ENCODE results near the gene ATG9B.

The ATG9B gene

DNA sequence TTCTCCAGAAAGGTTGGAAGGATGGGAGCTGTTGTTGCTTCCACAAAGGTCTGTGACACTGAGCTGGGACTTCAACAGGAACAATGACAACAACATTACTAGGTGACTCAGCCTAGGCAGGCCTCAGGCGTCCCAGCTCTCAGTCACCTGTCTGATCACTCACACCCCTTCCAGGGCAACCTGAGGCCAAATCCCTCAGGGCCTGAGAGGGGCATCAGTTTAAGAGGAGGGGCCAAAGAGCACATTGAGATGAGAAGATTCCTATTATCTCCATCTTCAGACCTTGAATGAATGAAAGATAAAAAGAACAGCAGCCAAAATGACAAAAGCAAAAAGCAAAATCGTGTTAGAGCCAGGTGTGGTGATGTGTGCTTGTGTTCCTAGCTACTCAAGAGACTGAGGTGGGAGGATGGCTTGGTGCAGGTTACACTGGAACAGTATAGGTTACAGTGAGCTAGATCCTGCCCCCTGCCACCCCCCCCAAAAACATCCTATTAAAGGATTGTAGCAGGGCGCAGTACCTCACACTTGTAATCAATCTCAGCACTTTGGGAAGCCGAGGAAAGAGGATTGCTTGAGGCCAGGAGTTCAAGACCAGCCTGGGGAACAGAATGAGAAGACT lies at the start of gene ATG9B:
Gene ATG9B (minus strand): TSS at position 60 of the 622 bp plus-strand sequence. CDS start 71 bp downstream, outside the sequence.
- no peak for DNase-seq (ENCODE audit: low spot score)

DNA sequence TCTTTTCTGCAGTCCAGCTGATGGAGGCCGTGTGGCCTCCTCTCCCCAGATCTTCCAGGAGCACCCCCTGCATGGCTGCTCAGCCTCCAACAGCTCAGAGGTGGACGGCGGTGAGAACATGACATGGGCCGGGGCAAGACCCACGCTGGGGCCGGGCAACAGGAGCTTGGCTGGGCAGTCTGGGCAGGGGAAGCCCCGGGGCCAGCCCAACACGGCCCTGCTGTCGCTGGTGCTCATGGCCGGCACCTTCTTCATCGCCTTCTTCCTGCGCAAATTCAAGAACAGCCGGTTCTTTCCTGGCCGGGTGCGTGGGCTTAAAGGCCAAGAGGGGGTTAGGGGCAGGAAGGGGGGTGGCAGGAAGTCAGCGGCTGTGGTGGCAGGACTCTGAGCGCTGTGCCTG lies 49.7 kb upstream of the ATG9B start:
- DNase-seq (ENCODE audit: low spot score) = no peak

DNA sequence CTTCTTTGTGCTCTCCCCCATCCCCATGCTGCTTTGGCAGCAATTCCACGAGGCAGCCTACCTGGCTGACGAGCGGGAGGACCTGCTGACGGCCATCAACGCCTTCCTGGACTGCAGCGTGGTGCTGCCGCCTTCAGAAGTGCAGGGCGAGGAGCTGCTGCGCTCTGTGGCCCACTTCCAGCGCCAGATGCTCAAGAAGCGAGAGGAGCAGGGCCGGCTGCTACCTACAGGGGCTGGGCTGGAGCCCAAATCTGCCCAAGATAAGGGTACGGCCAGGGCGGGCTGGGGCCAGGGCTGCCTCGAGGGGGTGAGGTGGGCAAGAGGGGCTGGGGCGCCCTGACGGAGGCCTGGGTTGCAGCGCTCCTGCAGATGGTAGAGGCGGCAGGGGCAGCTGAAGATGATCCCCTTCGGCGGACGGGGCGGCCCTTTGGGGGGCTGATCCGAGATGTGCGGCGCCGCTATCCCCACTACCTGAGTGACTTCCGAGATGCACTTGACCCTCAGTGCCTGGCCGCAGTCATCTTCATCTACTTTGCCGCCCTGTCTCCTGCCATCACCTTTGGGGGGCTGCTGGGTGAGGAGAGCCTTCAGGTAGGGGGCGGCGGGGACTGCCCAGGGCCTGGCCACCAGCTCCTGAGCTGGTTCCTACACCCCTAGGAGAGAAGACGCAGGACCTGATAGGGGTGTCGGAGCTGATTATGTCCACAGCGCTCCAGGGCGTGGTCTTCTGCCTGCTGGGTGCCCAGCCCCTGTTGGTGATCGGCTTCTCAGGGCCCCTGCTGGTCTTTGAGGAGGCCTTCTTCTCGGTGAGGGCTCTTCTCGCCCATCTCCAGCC lies 47.0 kb upstream of the ATG9B start:
- DNase-seq (ENCODE audit: low spot score) = no peak

DNA sequence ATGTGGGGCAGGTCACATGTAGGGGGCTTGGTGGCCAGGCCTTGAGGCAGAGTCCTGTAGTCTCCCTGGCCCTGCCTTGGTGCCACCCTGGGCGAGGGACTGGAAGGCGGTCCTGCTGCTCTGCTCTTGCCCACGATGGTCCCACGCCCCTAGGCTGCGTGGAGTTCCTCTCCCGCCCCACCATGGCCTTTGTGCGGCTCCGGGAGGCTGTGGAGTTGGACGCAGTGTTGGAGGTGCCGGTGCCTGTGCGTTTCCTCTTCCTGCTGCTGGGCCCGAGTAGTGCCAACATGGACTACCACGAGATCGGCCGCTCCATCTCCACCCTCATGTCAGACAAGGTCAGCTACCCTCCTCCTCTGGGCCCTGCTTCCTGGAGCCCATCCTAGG lies 46.3 kb upstream of the ATG9B start:
- DNase-seq (ENCODE audit: low spot score) = no peak

DNA sequence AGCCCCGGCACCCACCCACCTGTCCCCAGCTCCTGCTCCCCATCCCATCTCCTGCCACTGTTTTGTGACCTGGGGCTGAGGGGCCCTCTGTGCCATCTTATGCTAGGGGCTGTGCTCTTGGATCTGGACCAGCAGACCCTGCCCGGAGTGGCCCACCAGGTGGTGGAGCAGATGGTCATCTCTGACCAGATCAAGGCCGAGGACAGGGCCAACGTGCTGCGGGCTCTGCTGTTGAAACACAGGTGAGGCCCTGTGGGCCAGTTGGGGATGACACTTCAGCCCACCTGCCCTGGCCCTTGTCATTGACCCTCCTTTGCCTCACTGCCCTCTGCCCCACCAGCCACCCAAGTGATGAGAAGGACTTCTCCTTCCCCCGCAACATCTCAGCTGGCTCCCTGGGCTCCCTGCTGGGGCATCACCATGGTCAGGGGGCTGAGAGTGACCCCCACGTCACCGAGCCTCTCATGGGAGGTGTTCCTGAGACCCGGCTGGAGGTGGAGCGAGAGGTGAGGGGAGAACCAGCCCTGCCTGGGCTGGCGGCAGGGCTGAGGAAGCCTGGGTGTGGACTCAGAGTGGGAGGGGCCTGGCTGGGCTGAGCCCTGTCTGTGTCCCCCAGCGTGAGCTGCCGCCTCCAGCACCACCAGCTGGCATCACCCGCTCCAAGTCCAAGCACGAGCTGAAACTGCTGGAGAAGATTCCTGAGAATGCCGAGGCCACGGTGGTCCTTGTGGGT lies 45.7 kb upstream of the ATG9B start:
- DNase-seq (ENCODE audit: low spot score) = no peak

DNA sequence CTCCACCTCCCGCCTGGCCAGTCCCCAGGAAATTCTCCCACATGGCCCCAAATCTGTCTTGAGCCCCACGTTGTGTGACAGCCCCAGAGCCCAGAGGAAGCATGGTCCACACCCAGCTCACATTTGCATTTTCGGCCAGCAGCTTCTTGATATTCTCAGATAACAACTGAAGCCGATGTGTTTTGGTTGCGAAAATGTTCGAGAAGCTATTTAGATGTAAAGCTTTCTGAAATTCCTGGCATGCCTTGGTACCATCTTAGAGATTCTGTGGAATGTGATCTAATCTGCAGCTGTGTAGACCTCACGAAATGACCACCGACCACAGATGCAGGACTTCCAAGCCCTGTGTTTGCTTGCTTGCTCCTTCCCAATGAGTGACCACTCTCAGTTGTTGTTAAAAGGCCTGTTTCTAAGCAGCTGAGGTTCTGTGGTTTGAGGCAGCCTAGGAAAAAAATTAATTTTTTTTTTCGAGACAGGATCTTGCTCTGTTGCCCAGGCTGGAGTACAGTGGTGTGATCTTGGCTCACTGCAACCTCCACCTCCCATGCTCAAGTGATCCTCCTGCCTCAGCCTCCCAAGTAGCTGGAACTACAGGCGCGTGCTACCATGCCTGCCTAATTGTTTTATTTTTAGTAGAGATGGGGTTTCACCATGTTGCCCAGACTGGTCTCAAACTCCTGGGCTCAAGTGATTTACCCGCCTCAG lies 43.9 kb upstream of the ATG9B start:
- DNase-seq (ENCODE audit: low spot score) = no peak

DNA sequence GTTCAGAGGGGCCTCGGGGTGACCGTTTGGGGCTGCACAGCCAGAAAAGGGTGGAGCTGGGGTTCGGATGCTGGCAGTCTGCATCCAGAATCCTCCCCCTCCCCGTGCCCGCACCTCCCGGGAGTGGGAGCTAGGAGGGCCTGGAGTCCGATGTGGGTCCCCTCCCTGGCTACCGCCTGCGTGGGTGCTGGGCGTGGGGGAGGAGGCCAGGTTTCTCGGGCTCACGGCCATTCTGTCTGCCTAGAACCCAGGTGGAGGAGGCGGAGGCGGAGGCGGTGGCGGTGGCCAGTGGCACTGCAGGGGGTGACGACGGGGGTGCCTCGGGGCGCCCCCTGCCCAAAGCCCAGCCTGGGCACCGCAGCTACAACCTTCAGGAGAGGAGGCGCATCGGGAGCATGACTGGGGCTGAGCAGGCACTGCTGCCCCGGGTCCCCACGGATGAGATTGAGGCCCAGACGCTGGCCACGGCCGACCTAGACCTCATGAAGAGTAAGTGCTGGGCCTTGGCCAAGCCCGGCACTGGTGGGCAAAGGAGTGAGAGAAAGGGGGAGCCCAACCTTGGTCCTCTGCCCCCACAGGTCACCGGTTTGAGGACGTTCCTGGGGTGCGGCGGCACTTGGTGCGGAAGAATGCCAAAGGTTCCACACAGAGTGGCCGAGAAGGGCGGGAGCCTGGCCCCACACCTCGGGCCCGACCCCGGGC lies 42.1 kb upstream of the ATG9B start:
- no peak for DNase-seq (ENCODE audit: low spot score)

- no peak for DNase-seq (ENCODE audit: low spot score)
These were observed 41.2 kb upstream of the ATG9B start for GRCh38 chr7:151065516-151065915.

DNA sequence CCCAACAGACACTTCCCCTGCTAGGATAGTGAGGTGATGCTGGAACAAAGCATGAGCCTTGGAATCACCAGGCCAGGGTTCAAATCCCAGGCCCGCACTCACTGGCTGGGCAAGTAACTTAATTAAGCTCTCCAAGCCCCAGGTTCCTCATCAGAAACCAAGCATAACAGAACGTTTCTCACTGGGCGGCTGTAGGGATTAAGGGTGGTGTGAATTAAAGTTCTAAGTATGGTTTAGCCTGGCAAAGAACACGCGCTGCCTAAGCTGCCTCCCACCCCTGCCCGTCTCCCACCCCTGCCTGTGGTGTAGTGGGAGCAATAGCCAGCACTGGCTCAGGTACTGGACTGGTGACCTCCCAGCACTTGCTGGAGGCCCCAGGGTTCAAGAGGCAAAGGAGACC lies 40.7 kb upstream of the ATG9B start:
- no peak for DNase-seq (ENCODE audit: low spot score)

DNA sequence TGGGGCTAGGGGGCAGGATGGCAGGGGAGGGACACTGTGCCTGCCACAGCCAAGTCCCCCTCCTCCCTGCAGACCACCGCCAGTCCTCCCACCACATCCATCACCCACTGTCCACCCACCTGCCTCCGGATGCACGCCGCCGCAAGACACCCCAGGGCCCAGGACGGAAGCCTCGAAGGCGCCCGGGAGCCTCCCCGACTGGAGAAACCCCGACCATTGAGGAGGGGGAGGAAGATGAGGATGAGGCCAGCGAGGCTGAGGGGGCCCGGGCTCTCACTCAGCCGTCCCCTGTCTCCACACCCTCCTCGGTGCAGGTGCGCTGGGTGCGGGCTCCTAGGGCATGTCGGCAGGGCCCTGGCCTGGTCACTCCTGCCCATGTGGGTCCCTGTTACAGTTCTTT lies 40.2 kb upstream of the ATG9B start:
- no peak for DNase-seq (ENCODE audit: low spot score)

DNA sequence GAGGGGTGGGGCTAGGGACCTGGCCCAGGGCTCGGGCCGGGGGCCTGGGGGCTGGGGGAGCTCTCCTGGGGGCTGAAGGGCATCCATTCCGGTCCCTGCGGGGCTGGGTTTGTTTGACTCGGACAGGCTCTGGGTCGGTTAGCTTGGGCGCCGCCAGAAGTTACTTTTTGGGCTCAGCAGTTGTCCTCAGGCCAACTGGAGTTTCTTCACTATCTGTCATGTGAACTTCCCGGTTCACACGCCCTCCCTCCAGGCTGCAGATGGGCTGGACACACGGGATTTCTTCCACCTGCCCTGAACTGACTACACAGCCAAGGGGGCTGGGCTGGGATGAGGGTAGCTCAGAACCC lies 38.9 kb upstream of the ATG9B start:
- DNase-seq (ENCODE audit: low spot score) = no peak

GRCh38 chr7:151062399-151063211 lies 38.3 kb upstream of the ATG9B start:
- no peak for DNase-seq (ENCODE audit: low spot score)

GRCh38 chr7:151062111-151062398 lies 37.8 kb upstream of the ATG9B start:
- DNase-seq (ENCODE audit: low spot score) = no peak

DNA sequence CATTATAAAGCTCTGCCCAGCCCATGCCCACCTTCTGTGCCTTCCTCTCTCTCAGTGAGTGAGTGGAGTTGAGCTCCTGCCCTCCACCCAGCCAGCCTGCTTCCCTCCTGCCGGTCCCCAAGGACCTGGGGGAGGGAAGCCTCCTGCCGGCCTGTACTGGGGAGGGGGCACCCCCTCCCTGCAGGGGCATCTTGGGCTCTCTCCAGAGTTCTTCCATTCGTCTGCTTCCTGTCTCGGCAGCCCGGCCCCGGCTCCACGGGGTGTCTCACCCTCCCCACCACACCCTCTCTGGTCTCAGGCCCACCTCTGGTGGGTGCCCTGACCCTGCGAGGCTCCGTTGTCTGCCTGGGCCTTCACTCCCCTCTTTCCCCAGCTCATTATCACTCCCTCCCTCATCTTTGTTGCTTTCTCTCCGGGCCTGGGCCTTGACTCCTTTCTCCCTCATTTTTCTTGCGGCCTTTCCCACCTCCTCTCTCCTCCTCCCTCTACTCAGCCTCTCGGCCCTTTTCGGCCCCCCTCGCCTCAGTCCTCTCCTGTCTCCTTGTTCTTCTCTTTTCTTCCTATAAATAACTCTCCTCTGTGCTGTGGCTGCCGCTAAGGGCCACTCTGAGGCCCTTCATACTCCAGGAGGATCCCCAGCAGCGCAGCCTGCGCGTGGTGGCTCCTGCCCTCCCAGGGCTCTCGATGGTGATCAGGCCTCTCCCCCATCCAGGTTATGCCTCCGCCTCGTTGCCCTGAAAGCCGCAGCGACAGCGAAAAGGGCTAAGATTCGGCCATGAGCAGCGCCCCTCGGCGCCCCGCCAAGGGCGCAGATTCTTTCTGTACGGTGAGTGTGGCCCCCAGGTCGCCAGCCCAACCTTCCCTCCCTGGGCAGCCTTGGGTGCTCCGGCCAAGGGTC lies 37.2 kb upstream of the ATG9B start:
- DNase-seq (ENCODE audit: low spot score) = no peak

DNA sequence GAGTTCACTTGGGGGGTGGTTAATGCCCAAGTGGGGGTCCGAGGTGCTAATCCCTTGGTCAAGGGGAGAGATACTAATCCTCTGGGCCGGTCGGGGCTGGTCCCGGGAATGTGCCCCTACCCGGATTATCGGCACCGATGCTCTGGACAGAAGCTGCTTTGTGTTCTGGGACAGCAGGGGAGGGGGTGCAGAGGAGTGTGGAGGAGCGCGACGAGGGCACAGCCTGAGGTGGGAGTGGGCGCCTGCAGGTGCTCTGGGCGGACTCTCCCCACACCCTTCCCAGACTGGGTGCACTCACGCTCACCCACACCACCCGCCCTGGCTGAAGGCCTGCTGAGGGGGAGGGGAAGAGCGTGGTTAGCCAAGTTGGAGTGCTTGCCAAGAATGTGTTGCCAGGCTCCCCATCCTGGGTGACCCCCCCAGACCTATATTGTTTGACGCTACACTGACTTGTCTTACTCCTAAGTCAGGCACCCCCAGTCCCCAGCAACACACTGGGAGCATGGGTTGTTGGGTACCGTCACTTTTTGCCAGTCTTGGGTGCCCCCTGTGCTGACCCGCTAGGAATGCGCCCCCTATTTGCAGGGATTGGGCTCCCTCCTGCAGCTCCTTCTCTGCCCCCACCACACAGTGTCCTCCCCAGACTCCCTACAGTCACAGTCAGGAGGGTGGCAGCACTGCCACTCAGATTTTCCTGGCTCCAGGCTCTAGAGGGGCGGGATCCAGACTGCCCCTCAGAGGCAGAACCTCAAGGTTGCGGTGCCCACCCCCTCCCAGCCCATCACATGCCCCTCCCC lies 36.3 kb upstream of the ATG9B start:
- DNase-seq (ENCODE audit: low spot score) = no peak

DNA sequence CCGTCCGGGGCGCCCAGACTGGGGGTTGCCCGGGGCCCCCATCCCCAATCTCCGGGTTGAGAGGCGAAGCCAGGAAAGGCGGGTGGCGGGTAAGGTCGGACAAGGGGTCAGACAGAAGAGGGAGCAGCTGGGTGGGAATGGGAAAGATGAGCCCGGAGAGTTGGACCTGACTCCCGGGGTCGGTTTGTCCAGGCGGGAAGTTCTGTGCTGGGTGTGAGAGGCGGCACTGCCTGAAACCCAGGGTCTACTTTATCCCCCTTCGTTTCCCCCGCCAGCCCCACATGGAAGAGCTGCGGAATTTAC lies 35.8 kb upstream of the ATG9B start:
- no peak for DNase-seq (ENCODE audit: low spot score)

- DNase-seq (ENCODE audit: low spot score) = peak; percentile 66
These were observed 35.2 kb upstream of the ATG9B start, which contains the start of gene SLC4A2 for GRCh38 chr7:151059367-151060112. Gene SLC4A2 (plus strand): TSS chr7:151059589. CDS start chr7:151061988, 2,399 bp downstream.

GRCh38 chr7:151058781-151059366 lies 34.6 kb upstream of the ATG9B start:
- DNase-seq (ENCODE audit: low spot score) = peak; percentile 7
